Measurements from ENCODE around the gene RPL37. TPM values are rescaled to one million over a fixed set of nuclear protein-coding genes. Genes with fewer than 3 reads are reported as not detected.

The RPL37 gene
- 1,786 TPM for total RNA-seq

GRCh38 chr5:40834849-40835787 lies at the start of gene RPL37:
Gene RPL37, minus strand, starts transcription at chr5:40835222. Its CDS starts 37 bp downstream, at chr5:40835185.

DNA sequence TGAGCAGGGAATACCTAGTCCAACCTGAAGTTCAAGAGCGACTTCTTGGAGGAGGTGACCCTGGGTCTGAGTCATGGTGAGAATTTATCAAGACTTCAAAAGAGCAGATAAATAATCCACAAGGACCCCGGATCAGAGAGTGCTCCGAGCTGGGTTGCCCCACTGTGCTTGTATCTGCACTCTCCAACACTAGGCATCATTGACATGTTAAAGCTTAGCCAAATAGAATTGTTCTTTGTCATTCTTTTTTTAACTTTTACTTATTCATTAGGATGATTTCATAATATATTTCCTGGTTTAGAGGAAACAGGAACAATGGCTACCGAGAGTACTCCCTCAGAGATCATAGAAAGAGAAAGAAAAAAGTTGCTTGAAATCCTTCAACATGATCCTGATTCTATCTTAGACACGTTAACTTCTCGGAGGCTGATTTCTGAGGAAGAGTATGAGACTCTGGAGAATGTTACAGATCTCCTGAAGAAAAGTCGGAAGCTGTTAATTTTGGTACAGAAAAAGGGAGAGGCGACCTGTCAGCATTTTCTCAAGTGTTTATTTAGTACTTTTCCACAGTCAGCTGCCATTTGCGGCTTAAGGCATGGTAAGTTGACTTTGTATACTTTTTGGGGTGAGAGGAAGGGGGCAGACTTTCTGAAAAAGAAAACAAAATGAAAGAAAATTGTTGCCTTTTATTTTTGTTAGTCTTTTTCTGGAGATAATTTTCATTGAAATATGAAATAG lies 6.2 kb upstream of the RPL37 start, which contains the start of gene CARD6:
CARD6 (plus strand) TSS at position 300 of the 738 bp plus-strand sequence; CDS start at position 316, 16 bp downstream.

DNA sequence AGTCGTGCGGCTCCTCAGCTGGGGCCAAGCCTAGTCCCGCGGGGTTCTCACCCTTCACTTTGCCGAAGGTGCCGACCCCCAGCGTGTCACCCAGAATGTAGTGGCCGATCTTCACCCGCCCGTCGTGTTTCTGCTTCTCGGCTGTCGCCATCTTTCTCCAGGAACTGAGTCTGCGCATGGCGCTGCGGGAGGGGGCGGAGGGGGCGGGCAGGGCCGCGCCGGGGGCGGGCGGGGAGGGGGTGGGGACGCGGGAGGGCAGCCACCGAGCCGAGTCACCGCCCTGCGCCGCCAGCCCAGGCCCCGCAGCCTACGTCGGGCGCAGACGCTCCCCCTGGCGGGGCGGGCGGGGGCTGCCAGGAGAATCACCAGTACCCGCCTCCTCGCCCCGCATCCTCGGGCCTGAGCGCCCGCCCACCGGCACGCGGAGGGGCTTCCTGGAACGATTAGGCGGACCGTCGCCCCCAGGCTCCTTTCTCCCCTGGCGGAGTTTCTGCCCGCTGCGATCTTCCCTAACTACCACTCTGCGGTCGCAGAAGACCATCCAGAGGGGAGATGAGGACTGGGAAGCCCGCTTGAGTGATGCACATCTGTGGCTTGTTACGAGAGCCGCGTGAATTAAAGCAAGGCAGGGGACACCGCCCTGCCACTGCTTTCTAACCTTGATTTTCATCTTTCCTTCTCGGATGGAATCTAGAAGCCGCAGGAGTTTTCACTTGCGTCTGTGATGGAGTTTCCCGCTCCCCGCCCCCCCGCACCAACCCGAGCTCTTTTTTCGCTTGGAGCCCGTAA lies 36.8 kb downstream of the RPL37 start, which contains the start of gene PRKAA1:
PRKAA1 (minus strand) TSS at position 363 of the 789 bp plus-strand sequence; CDS start at position 178, 185 bp downstream.

Small RNA genes within 50 kb of the gene (small RNA-seq; reads per million reads assigned to genes)
- gene RF00191 (ENCODE audit: low replicate concordance) (not detected), gene SNORD72 (ENCODE audit: low replicate concordance) (18.3 reads per million, percentile 95 among the genes with 10 or more reads in this experiment)

Other genes with a start within 250 kb of the RPL37 start
- gene PTGER4, start 155.3 kb downstream of the RPL37 start, total RNA-seq, result 47.2 TPM
- 17.2 TPM for gene TTC33, start 79.3 kb downstream of the RPL37 start, total RNA-seq
- gene PRKAA1, start 36.8 kb downstream of the RPL37 start, total RNA-seq, result 69.1 TPM
- gene CARD6, start 6.1 kb upstream of the RPL37 start, total RNA-seq, result 3.7 TPM
- gene C7, start 74.3 kb upstream of the RPL37 start, total RNA-seq, result 392 TPM
- gene MROH2B, start 236.1 kb upstream of the RPL37 start, total RNA-seq, result not detected